22Rv1 (cell line): ENCODE data around the gene RICTOR.

Experiments
- ZFX ChIP-seq: fragments of 450-650 bp; IDR thresholded peaks from 2 replicates; pipeline ENCODE4 v1.6.1; 2017; ENCODE audit warnings: antibody characterized with exemption, borderline replicate concordance
- TF ChIP-seq, protein P1 (sequence below): fragments of 450-650 bp; IDR thresholded peaks from 2 replicates; pipeline ENCODE4 v1.5.1; 2017; ENCODE audit warnings: mild to moderate bottlenecking

- TF ChIP-seq, protein P1, sequence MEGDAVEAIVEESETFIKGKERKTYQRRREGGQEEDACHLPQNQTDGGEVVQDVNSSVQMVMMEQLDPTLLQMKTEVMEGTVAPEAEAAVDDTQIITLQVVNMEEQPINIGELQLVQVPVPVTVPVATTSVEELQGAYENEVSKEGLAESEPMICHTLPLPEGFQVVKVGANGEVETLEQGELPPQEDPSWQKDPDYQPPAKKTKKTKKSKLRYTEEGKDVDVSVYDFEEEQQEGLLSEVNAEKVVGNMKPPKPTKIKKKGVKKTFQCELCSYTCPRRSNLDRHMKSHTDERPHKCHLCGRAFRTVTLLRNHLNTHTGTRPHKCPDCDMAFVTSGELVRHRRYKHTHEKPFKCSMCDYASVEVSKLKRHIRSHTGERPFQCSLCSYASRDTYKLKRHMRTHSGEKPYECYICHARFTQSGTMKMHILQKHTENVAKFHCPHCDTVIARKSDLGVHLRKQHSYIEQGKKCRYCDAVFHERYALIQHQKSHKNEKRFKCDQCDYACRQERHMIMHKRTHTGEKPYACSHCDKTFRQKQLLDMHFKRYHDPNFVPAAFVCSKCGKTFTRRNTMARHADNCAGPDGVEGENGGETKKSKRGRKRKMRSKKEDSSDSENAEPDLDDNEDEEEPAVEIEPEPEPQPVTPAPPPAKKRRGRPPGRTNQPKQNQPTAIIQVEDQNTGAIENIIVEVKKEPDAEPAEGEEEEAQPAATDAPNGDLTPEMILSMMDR, result no peak
- TF ChIP-seq ZFX, result no peak
Observed at GRCh38 chr5:39092581-39093351, 18.6 kb upstream of the RICTOR start.
